ENCODE results near the gene TMC1. TPM values are rescaled to one million over a fixed set of nuclear protein-coding genes. Genes with fewer than 3 reads are reported as not detected.
A peak's percentile ranks its signal among the peaks of the same experiment; 100 is the strongest.

The TMC1 gene
- total RNA-seq, 2 donors from 2014 or later: 0.09 TPM; not detected in 1

GRCh38 chr9:72691671-72692070, 170.3 kb downstream of the TMC1 start:
- H3K4me1 ChIP-seq (ENCODE audit: control insufficient read depth, insufficient read depth, low read length): no peaks in the 10 kb centered on the region

GRCh38 chr9:72695365-72695764, 174.0 kb downstream of the TMC1 start:
- H3K27me3 Mint-ChIP-seq (ENCODE audit: insufficient read depth): no peaks in the 10 kb centered on the region
- TF ChIP-seq CTCF (conservative IDR thresholded peaks at IDR 0.05): peak; percentile 55
- Histone ChIP-seq H3K27me3 (ENCODE audit: control insufficient read depth, insufficient read depth, low read length, poor library complexity, severe bottlenecking) (no peaks in the 10 kb centered on the region), H3K4me3 (ENCODE audit: low read length) (no peak overlapping the region), H3K9ac (ENCODE audit: extremely low read depth, low read length, poor library complexity, severe bottlenecking) (no peak overlapping the region), H3K36me3 (ENCODE audit: control insufficient read depth, insufficient read depth, low read length) (no peaks in the 10 kb centered on the region), H3K4me1 (ENCODE audit: control insufficient read depth, insufficient read depth, low read length) (no peaks in the 10 kb centered on the region), H3K9me3 (ENCODE audit: control insufficient read depth, low read length) (no peaks in the 10 kb centered on the region), H3K27ac (ENCODE audit: low read depth, low read length) (no peak overlapping the region)
- H3K27ac Mint-ChIP-seq: no peak overlapping the region
- no peaks in the 10 kb centered on the region for H3K9me3 Mint-ChIP-seq
- H3K36me3 Mint-ChIP-seq (ENCODE audit: low read depth): no peaks in the 10 kb centered on the region
- DNase-seq: peak; percentile 55
- WGBS, 2 experiments (ENCODE audit: insufficient coverage in 1 of 2, insufficient read length in 1 of 2): 84% methylated on average over 3 of the region's 3 CpGs; no CpG with 5 or more reads in 1 of the 2 experiments
- H3K4me1 Mint-ChIP-seq: no peaks in the 10 kb centered on the region
- H3K4me3 Mint-ChIP-seq: no peak overlapping the region

More at GRCh38 chr9:72691671-72692070, 170.3 kb downstream of the TMC1 start:
- H3K27me3 Mint-ChIP-seq (ENCODE audit: insufficient read depth): no peaks in the 10 kb centered on the region
- no peaks in the 10 kb centered on the region for H3K9me3 Mint-ChIP-seq
- no peak for DNase-seq
- H3K9me3 ChIP-seq (ENCODE audit: control insufficient read depth, low read length): no peaks in the 10 kb centered on the region
- H3K36me3 ChIP-seq (ENCODE audit: control insufficient read depth, insufficient read depth, low read length): no peaks in the 10 kb centered on the region
- no peak overlapping the region for H3K27ac ChIP-seq (ENCODE audit: low read depth, low read length)
- H3K27ac Mint-ChIP-seq: no peak overlapping the region
- H3K36me3 Mint-ChIP-seq (ENCODE audit: low read depth): no peaks in the 10 kb centered on the region
- H3K9ac ChIP-seq (ENCODE audit: extremely low read depth, low read length, poor library complexity, severe bottlenecking): no peak overlapping the region
- H3K4me3 ChIP-seq (ENCODE audit: low read length): no peak overlapping the region
- H3K4me1 Mint-ChIP-seq: no peaks in the 10 kb centered on the region
- no peaks in the 10 kb centered on the region for H3K27me3 ChIP-seq (ENCODE audit: control insufficient read depth, insufficient read depth, low read length, poor library complexity, severe bottlenecking)
- no peak overlapping the region for H3K4me3 Mint-ChIP-seq
- TF ChIP-seq CTCF (conservative IDR thresholded peaks at IDR 0.05): no peak

GRCh38 chr9:72696511-72696910, 175.1 kb downstream of the TMC1 start:
- Mint-ChIP-seq H3K4me1 (no peaks in the 10 kb centered on the region), H3K36me3 (ENCODE audit: low read depth) (no peaks in the 10 kb centered on the region), H3K27me3 (ENCODE audit: insufficient read depth) (no peaks in the 10 kb centered on the region), H3K4me3 (no peak overlapping the region), H3K9me3 (no peaks in the 10 kb centered on the region), H3K27ac (no peak overlapping the region)
- H3K9ac ChIP-seq (ENCODE audit: extremely low read depth, low read length, poor library complexity, severe bottlenecking): no peak overlapping the region
- no peaks in the 10 kb centered on the region for H3K4me1 ChIP-seq (ENCODE audit: control insufficient read depth, insufficient read depth, low read length)
- no peaks in the 10 kb centered on the region for H3K27me3 ChIP-seq (ENCODE audit: control insufficient read depth, insufficient read depth, low read length, poor library complexity, severe bottlenecking)
- H3K36me3 ChIP-seq (ENCODE audit: control insufficient read depth, insufficient read depth, low read length): no peaks in the 10 kb centered on the region
- TF ChIP-seq CTCF (conservative IDR thresholded peaks at IDR 0.05): no peak
- no peak overlapping the region for H3K27ac ChIP-seq (ENCODE audit: low read depth, low read length)
- no peak overlapping the region for H3K4me3 ChIP-seq (ENCODE audit: low read length)
- H3K9me3 ChIP-seq (ENCODE audit: control insufficient read depth, low read length): no peaks in the 10 kb centered on the region
- DNase-seq: no peak
